ENCODE results near the gene ZNF407. TPM values are rescaled to one million over a fixed set of nuclear protein-coding genes. Genes with fewer than 3 reads are reported as not detected.

The ZNF407 gene
- total RNA-seq, 1 experiment from 2014 or later, result 15.9 TPM

GRCh38 chr18:74892066-74892627, 294.5 kb downstream of the ZNF407 start:
- Histone ChIP-seq H3K36me3 (ENCODE audit: insufficient read depth, low read length, poor library complexity, severe bottlenecking) (no peaks in the 10 kb centered on the region), H3K4me3 (ENCODE audit: low read depth, low read length, poor library complexity, severe bottlenecking) (no peak overlapping the region), H3K9me3 (ENCODE audit: low read depth, low read length, poor library complexity, severe bottlenecking) (no peaks in the 10 kb centered on the region), H3K4me1 (ENCODE audit: insufficient read depth, low read length, poor library complexity, severe bottlenecking) (no peaks in the 10 kb centered on the region), H3K27ac (ENCODE audit: low read depth, low read length, poor library complexity, severe bottlenecking) (no peak overlapping the region), H3K27me3 (replicated peaks; ENCODE audit: insufficient read depth, low read depth, low read length, poor library complexity) (no peaks in the 10 kb centered on the region)
- intact Hi-C loops (cut with micrococcal nuclease; ENCODE audit: unreplicated experiment), result no loop called here
- BruUV-seq (replicated peaks), result no TSS peak
- TF ChIP-seq EZH2 (IDR thresholded peaks at IDR 0.05; ENCODE audit: borderline replicate concordance, low read depth, low read length, poor library complexity, severe bottlenecking) (no peak), CTCF (conservative IDR thresholded peaks at IDR 0.05; ENCODE audit: low read depth, low read length) (no peak)
- DNase-seq (ENCODE audit: low spot score), result no peak
- POLR2A ChIA-PET (ENCODE audit: low non-redundant PET), result no interaction called here
- CTCF ChIA-PET, result no interaction called here

DNA sequence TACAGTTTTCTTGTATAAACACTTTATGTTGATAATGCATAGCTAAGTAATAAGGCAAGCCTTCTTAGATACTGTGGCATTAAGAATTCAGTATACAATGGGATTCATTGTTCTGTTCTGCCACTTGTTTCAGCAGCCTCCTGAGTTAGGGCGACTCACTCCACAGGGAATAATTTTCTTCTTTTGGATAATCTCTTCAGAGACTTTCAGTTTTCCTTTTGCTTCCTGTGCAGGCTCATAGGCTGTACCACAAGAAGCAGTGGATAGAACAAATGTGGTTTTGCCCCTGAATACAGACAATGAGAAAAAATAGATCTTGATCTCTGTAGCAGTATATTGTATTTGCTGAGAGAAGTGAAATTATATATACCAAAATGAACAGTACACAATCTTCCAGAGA, 298.0 kb downstream of the ZNF407 start:
- TF ChIP-seq CTCF (conservative IDR thresholded peaks at IDR 0.05; ENCODE audit: low read depth, low read length) (no peak), EZH2 (IDR thresholded peaks at IDR 0.05; ENCODE audit: borderline replicate concordance, low read depth, low read length, poor library complexity, severe bottlenecking) (no peak)
- Histone ChIP-seq H3K27me3 (replicated peaks; ENCODE audit: insufficient read depth, low read depth, low read length, poor library complexity) (no peaks in the 10 kb centered on the region), H3K36me3 (ENCODE audit: insufficient read depth, low read length, poor library complexity, severe bottlenecking) (no peaks in the 10 kb centered on the region), H3K4me1 (ENCODE audit: insufficient read depth, low read length, poor library complexity, severe bottlenecking) (peaks cover 18% of the 10 kb centered on the region), H3K27ac (ENCODE audit: low read depth, low read length, poor library complexity, severe bottlenecking) (no peak overlapping the region), H3K9me3 (ENCODE audit: low read depth, low read length, poor library complexity, severe bottlenecking) (no peaks in the 10 kb centered on the region), H3K4me3 (ENCODE audit: low read depth, low read length, poor library complexity, severe bottlenecking) (no peak overlapping the region)
- ChIA-PET POLR2A (ENCODE audit: low non-redundant PET) (interaction anchor here (0.6 kb wide), 1 partner anchor 12 kb away, joined by 3 read pairs; no protein-coding TSS in a partner anchor), CTCF (no interaction called here)
- intact Hi-C loops (cut with micrococcal nuclease; ENCODE audit: unreplicated experiment), result no loop called here
- no TSS peak for BruUV-seq (replicated peaks)
- peak; percentile 77 for DNase-seq (ENCODE audit: low spot score)

DNA sequence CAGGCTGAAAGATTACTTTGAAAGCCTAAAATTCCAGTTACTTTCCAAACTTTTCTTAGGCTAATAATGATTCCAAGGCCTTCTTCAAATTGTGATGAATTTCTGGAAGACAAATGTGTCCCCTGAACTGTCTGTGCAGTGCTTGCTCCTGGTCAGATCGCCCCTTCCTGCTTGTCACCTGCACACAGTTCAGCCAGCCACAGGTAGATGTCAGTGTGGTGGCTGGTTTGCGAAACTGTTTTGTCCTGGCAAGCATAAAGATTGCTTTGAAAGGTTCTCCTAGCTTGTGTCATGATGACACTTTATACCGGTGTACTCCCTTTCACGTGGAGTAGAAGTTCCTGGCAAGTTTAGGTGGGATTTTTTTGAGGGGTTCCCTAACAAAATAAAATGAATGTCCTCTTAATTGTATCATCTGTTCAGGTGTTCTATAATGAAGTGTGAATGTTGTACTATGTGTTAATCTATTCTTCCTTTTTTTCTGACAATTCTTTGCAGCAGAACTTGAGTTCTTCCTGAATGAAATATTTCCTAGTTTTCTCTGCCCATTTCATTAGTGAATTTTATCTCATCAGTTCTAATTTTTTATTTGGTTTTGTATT, 298.8 kb downstream of the ZNF407 start:
- BruUV-seq (replicated peaks), result no TSS peak
- intact Hi-C loops (cut with micrococcal nuclease; ENCODE audit: unreplicated experiment), result no loop called here
- ChIA-PET CTCF (no interaction called here), POLR2A (ENCODE audit: low non-redundant PET) (no interaction called here)
- TF ChIP-seq EZH2 (IDR thresholded peaks at IDR 0.05; ENCODE audit: borderline replicate concordance, low read depth, low read length, poor library complexity, severe bottlenecking), result no peak
- TF ChIP-seq CTCF (conservative IDR thresholded peaks at IDR 0.05; ENCODE audit: low read depth, low read length), result no peak
- H3K27me3 ChIP-seq (replicated peaks; ENCODE audit: insufficient read depth, low read depth, low read length, poor library complexity), result no peaks in the 10 kb centered on the region
- H3K9me3 ChIP-seq (ENCODE audit: low read depth, low read length, poor library complexity, severe bottlenecking), result no peaks in the 10 kb centered on the region
- H3K36me3 ChIP-seq (ENCODE audit: insufficient read depth, low read length, poor library complexity, severe bottlenecking), result no peaks in the 10 kb centered on the region
- H3K4me3 ChIP-seq (ENCODE audit: low read depth, low read length, poor library complexity, severe bottlenecking), result no peak overlapping the region
- H3K4me1 ChIP-seq (ENCODE audit: insufficient read depth, low read length, poor library complexity, severe bottlenecking), result peaks cover 18% of the 10 kb centered on the region
- H3K27ac ChIP-seq (ENCODE audit: low read depth, low read length, poor library complexity, severe bottlenecking), result no peak overlapping the region
- DNase-seq (ENCODE audit: low spot score), result peak; percentile 12

Data from A673 (cell line).